Islet of Langerhans (tissue), 1 donor: ENCODE data around the gene FAM107B.

Experiments
- FAIRE-seq: peaks from one replicate; lab custom pipeline; 2011; peaks lifted over from hg19 to GRCh38; lab: Jason Lieb, UNC

FAM107B gene

DNA sequence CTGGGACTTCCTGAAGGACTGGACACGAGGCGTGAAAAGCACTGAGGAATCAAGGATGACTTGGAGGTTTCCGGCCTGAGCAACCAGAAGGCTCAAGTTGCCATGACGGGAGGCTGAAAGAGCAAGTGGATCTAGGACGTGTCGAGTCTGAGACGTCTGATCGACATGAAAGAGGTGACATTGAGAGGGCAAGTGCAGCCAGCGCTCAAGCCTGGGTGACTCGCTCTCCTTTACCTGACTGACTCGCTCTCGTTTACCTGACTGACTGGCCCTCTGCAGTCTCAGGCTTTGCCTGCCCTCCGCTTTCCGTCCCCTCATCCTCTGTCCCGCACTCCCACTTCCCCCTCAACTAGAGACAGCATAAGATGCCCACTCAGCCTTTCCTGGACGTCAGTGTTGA is 241.4 kb downstream of the FAM107B start:
- no peak for FAIRE-seq

GRCh38 chr10:14532473-14533251 is 242.0 kb downstream of the FAM107B start:
- FAIRE-seq: no peak

DNA sequence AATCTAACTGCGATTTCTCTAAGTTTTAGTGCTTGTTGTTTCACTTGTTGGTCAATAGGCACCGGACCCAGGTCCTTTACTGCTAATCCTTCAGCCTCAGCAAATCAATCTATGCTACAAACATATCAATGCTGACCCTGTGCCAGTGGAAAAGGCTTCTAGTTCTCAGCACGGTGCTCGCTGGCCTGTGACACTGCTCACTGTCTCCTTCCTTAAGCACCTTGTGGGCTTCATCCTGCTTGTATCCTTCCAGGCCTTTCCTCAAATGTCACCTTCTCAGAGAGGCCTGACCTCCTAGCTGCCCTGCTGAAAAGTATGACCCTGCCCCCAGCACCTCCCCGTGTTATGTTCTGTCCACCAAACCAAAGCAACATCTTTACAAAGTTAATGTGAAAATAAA is 242.7 kb downstream of the FAM107B start:
- FAIRE-seq: no peak

- FAIRE-seq: no peak
Measured at GRCh38 chr10:14530465-14530864, 244.2 kb downstream of the FAM107B start.

DNA sequence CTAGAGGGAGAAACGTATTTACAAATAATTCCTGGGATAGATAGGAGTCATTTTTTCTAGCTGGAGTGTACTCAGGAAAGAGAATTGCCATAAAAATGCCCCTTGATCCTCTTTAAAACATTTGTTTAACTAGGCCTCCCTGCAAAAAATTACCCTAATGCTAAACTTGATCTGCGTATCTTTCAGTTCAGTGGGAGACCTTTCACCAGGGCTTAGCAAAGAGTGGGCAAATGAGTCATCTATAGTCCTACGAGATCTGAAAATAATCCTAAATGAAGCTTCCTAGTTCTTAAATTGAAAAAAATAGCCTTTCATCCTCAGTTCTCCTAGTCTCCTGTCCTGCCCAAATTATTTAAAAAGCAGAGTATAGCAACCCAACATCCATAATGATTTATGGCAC is 245.3 kb downstream of the FAM107B start:
- FAIRE-seq: no peak

DNA sequence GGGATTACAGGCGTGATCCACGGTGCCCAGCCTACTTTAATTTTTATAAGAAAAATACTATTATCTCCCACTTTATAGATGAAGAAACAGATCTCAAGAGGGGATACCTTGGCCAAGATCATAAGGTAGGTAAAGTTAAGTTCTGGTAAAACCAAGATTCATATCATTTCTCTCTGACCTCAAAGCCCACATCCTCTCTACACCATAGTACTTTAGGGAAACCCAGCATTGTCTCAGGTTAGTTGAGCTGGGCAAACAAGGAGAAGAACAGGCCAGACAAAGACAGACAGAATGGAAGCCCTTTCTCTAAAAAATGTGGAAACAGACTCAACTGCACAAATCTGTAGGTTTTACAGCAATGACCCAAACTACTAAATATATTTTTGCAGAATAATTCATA is 246.2 kb downstream of the FAM107B start:
- no peak for FAIRE-seq

DNA sequence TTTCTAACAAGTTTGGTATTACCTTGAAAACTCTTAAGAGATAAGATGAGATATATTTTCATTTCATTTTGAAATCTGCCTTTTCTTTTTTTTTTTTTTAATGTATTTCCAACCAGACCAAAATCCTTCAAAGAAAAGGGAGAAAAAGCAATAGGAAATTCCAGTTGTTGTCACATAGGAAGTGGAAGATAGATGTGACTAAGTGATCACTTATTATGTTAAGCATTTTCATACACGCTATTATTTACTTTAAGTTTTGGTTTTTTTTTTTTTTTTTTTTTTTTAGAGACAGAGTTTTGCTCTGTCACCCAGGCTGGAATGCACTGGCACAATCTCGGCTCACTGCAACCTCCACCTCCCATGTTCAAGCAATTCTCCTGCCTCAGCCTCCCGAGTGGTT is 246.8 kb downstream of the FAM107B start:
- FAIRE-seq: no peak

DNA sequence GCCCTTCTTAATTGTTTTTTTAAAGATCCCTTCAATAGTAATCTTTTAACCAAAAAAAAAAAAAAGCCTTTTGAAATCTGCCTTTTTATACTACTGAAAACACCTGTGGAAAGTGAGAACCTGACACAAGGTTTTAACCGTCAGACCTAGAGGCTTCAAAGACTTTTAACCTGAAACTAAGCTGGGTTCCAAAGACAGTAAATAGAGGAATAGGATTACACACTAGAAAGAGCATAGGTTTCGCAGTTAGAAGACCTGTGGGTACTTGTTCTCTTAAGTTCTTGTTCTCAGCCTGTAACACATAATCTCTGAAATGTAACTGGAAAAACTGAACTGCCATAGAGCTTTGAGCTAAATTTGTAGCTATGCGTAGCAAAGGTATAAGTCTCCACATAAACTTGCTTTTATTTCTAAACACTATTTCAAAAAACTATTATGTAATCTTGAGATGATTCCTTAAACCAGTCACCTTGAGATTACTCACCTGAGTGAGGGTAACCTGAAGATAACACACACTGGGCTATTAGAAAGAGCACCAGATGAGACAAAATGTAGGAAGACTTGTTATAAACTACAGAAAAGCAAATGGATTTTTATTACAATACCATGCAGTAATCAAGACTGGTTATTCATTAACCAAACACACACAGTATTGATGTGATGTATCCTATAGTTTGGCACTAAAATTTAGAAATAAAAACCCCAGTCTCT is 247.4 kb downstream of the FAM107B start:
- no peak for FAIRE-seq

DNA sequence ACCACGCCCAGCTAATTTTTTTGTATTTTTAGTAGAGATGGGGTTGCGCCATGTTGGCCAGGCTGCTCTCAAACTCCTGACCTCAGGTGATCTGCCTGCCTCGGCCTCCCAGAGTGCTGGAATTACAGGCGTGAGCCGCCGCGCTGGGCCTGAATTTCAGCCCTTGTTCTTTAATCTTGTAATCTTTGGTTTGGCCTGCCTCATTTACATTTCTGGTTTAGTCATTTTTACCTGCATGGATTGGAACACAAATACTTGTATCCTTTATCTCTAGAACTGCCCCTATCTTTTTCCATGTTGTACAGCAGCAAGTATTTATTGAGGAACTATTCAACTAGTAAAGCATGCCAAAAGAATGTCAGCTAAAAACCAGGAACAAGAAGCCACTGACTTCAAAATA is 248.4 kb downstream of the FAM107B start:
- FAIRE-seq: no peak

GRCh38 chr10:14524691-14525324 is 249.9 kb downstream of the FAM107B start:
- peak; percentile 71 for FAIRE-seq

DNA sequence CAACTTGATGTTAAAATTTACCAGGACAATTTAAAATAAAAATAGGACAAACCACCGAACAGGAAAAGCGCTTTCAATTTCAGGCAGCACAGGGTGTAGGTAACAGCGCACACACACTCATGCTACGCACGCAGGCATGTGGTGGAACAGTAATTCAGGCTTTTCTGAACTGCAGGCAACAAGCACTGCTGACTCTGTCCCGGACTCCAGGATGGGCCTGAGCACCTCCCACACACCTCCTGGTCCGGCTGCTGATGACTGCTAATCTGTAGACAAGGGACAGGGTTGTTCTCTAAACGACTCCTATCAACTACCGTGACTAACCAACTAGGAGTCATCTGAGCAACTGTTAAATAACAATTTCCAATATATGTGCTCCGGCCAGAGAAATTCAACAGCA is 251.4 kb downstream of the FAM107B start:
- FAIRE-seq: no peak

GRCh38 chr10:14519785-14520184 is 254.9 kb downstream of the FAM107B start:
- no peak for FAIRE-seq

GRCh38 chr10:14518149-14518548 is 256.5 kb downstream of the FAM107B start:
- FAIRE-seq: no peak

- no peak for FAIRE-seq
Measured at GRCh38 chr10:14513123-14513522, 261.6 kb downstream of the FAM107B start.

DNA sequence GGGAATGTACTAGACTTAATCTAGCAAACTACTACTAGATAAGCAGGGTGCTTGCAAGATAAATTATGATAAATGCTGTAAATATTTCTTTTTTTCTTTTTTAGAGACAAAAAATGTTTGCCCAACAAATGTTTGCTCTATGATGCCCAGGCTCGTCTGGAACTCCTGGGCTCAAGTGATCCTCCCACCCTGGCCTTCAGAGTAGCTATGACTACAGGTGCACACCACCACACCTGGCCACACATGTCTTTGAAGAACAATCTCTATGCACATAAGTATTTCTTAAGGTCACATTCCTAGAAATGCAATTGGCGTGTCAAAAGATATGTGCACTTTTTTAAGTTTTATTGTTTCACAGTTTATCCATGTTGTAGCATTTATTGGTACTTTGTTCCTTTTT is 264.4 kb downstream of the FAM107B start:
- FAIRE-seq: no peak

GRCh38 chr10:14508725-14509124 is 266.0 kb downstream of the FAM107B start:
- FAIRE-seq: no peak

DNA sequence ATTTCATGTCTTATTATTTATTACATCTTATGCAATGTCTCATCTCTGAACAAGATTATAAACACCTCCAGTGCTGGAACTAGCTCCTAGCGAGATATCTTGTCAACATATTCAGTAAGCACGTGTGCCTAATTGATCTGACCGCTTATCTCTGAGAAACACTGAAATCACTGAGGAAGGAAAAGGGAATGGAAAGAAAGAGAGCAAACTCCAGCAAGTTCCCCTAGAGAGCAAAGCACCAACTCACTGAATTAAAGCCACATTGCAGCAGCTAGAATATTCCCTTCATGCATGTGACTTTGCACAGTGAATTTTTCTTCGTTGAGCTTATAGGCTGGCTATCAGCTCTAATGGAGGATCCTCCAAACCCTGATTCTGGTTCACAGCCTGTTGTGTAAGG is 266.9 kb downstream of the FAM107B start:
- FAIRE-seq: no peak

GRCh38 chr10:14507176-14507575 is 267.5 kb downstream of the FAM107B start:
- FAIRE-seq: no peak

DNA sequence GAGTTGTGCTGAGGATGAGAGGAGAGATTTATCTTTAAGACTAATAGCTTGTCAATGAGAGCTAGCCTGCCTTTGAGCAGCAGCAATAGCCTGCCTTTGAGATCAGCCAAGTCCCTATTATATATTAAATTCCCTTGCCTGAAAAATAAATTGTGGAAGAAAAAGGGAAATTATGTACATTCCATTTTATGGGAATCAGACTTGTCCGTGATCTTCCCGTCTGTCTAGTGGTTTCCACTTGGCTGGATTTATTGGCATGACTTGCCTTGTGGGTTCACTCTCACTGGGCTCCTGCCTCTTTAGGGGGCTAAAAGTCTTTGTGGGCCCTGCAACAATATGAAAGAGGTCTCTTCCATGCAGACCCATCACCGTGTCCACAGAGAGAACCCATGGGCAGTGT is 272.3 kb downstream of the FAM107B start:
- FAIRE-seq: no peak

GRCh38 chr10:14500172-14500765 is 274.4 kb downstream of the FAM107B start:
- FAIRE-seq: no peak

DNA sequence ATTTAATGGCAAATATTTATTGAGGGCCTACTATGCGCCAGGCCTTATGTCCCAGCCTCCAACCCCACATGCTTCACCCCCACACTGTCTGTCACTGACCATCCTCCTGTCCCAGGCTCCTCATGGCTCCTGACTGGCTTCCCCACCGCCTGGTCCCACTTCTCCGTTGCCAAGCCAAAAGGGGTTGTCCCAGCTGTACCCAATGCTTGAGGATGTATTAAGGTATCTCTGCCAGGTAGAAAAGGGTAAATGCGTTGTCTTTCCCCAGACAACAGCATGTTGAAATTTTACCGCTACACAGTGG is 275.1 kb downstream of the FAM107B start:
- FAIRE-seq: no peak

DNA sequence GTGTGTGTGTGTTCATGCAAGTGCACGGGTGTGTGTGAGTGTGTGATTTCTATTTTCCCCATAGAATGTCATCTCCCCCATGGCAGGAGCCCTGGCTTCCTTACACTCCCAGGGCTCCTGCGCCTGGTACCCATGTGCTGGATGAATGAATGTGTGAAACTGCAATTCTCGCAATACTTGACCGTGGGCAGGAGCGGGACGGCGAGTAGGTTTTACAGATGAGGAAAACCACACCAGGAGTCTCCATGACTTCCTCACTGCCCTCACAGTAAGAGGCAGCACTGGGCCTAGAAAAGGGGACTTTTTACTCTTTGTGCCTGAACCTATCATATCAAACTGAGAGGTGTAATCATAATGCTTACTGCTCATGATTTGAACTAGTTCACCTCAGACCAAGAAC is 276.4 kb downstream of the FAM107B start:
- no peak for FAIRE-seq

DNA sequence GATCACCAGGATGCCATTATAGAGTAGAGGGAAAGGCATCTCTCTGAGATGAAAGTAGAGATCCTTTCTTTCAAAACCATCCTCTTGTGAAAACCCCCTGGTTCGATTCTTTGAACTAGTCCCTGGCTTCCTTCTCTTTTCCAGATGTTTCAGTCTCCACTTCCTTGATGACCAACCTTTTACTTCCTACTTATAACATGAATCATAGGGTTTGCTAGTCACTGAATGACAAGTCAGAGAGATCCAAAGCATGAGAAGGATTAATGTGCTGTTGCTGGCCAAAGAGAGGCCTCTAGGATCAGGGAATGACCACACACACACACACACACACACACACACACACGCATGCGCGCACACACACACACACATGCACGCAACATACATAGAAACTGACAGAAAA is 282.9 kb downstream of the FAM107B start:
- FAIRE-seq: no peak
